Measurements from ENCODE around the gene LEP.

DNA sequence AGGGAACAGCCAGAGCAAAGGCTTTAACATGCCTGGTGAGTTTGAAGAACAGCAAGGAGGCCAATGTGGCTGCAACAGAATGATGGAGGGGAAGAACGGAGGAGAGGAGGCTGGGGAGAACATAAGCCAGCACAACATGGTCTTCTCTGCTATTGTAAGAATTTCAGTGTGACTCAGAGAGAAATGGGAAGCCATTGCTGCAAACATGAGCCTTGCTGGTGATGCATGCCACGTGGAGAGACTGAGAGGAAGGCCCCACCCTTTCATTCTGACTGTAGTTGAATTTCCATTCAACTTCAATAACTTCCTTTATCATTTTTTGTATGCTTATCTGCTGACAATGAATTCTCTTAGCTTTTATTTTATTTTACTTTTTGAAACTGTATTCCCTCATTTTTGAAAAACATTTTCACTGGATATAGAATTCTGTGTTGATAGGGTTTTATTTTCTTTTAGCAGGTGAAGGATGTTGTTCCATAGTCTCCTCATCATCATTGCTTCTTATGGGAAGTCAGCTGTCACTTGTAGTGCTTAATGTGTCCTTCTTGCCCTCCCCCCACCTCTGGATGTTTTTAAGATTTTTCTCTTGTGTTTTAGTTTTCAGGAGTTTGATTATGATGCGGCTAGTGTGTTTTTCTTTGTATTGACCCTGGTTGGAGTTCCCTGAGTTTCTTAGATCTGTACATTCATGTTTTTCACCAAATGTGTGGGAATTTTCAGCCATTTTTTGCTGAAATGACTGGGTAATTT lies 46.4 kb upstream of the LEP start:
- no peak for TF ChIP-seq MYBL2 (IDR thresholded peaks at IDR 0.05; ENCODE audit: low read depth)
- no peak for TF ChIP-seq MYBL2 (CRISPR knock-in tag; IDR thresholded peaks at IDR 0.05; ENCODE audit: borderline replicate concordance)
- TF ChIP-seq, protein P1, sequence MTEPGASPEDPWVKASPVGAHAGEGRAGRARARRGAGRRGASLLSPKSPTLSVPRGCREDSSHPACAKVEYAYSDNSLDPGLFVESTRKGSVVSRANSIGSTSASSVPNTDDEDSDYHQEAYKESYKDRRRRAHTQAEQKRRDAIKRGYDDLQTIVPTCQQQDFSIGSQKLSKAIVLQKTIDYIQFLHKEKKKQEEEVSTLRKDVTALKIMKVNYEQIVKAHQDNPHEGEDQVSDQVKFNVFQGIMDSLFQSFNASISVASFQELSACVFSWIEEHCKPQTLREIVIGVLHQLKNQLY (CRISPR knock-in tag; conservative IDR thresholded peaks at IDR 0.05), result no peak
- TF ChIP-seq REST (IDR thresholded peaks at IDR 0.05; ENCODE audit: borderline replicate concordance), result no peak
- no peak for TF ChIP-seq REST (CRISPR knock-in tag; IDR thresholded peaks at IDR 0.05; ENCODE audit: low read depth)
- TF ChIP-seq ZNF12 (CRISPR knock-in tag; IDR thresholded peaks at IDR 0.05), result no peak
- TF ChIP-seq GATA2 (CRISPR knock-in tag; IDR thresholded peaks at IDR 0.05), result no peak
- TF ChIP-seq ZNF449 (CRISPR knock-in tag; IDR thresholded peaks at IDR 0.05), result no peak
- TF ChIP-seq MAFG (tag; conservative IDR thresholded peaks at IDR 0.05), result no peak
- no peak for TF ChIP-seq JUNB (CRISPR knock-in tag; conservative IDR thresholded peaks at IDR 0.05)
- no peak for TF ChIP-seq POLR2A (conservative IDR thresholded peaks at IDR 0.05)
- no peak for TF ChIP-seq PML (IDR thresholded peaks at IDR 0.05; ENCODE audit: low read length)
- no peak for TF ChIP-seq POLR2AphosphoS5 (IDR thresholded peaks at IDR 0.05; ENCODE audit: control insufficient read depth, insufficient read depth, low read depth, low read length)
